Measurements from ENCODE around the gene PARD6B. TPM values are rescaled to one million over a fixed set of nuclear protein-coding genes. Genes with fewer than 3 reads are reported as not detected.
"Not testable (repeated sequence)": the region's sequence is repeated elsewhere in the genome, so short reads cannot be mapped to it uniquely, and the experiment has no call there.

Gene PARD6B
- total and polyA plus RNA-seq, 2 of the 13 experiments (the other 11 are each of a cell fraction or from before 2014, with no cell fraction given), result 6.9 to 22.2 TPM

- TF ChIP-seq HIC2 (CRISPR knock-in tag; IDR thresholded peaks at IDR 0.05; ENCODE audit: low read depth), result peak; percentile 75; the same call in 1 of the 2 replicates
- TF ChIP-seq CBX2 (IDR thresholded peaks at IDR 0.05; ENCODE audit: low read depth, low read length); ZBTB40 (IDR thresholded peaks at IDR 0.05): not testable (repeated sequence)
- 0 out of 2 replicates have a peak, but pooled peaks have one; percentile 34 for TF ChIP-seq CBX2 (CRISPR knock-in tag; IDR thresholded peaks at IDR 0.05; ENCODE audit: low read depth)
- TF ChIP-seq PHF8 (CRISPR knock-in tag; IDR thresholded peaks at IDR 0.05), result peak; percentile 17; the same call in 1 of the 2 replicates
- TF ChIP-seq ELF1 (CRISPR knock-in tag; IDR thresholded peaks at IDR 0.05), result peak; percentile 38; the same call in 1 of the 2 replicates
- TF ChIP-seq FOSL2 (CRISPR knock-in tag; IDR thresholded peaks at IDR 0.05), result peak; percentile 98
- TF ChIP-seq ZBTB40 (CRISPR knock-in tag; IDR thresholded peaks at IDR 0.05), result peak; percentile 74
- peak; percentile 38; the same call in 1 of the 2 replicates for TF ChIP-seq ZNF431 (CRISPR knock-in tag; IDR thresholded peaks at IDR 0.05; ENCODE audit: borderline replicate concordance, low read depth)
- peak; percentile 49 for TF ChIP-seq ZNF18 (CRISPR knock-in tag; IDR thresholded peaks at IDR 0.05; ENCODE audit: insufficient replicate concordance)
- peak; percentile 58 for TF ChIP-seq MAX (IDR thresholded peaks at IDR 0.05)
- TF ChIP-seq PITX1 (CRISPR knock-in tag; IDR thresholded peaks at IDR 0.05), result peak; percentile 86
- peak; percentile 33; the same call in 1 of the 2 replicates for TF ChIP-seq ZNF503 (CRISPR knock-in tag; IDR thresholded peaks at IDR 0.05)
Measured at GRCh38 chr20:50763550-50764458, 32.4 kb downstream of the PARD6B start (continued).

All from HepG2 (cell line).